HFFc6 (cell line): ENCODE results near the gene FOXA1. TPM values are rescaled to one million over a fixed set of nuclear protein-coding genes. Genes with fewer than 3 reads are reported as not detected.

ENCODE experiments used
- DNase-seq: peaks from one replicate; pipeline ENCODE4 v3.0.0-alpha.2; 2018
- H3K27ac Mint-ChIP-seq: 2 replicates; pipeline ENCODE4 v1.8.0; 2020; ENCODE audit warnings: mild to moderate bottlenecking, mixed read lengths
- H3K27me3 Mint-ChIP-seq: 2 replicates; pipeline ENCODE4 v1.8.0; 2021; ENCODE audit warnings: mild to moderate bottlenecking, moderate library complexity, mixed read lengths; ENCODE audit not compliant: insufficient read depth
- H3K36me3 Mint-ChIP-seq: 2 replicates; pipeline ENCODE4 v1.8.0; 2021; ENCODE audit warnings: low read depth, mixed read lengths
- H3K4me1 Mint-ChIP-seq: 2 replicates; pipeline ENCODE4 v1.8.0; 2020; ENCODE audit warnings: low read depth, mixed read lengths
- H3K4me3 Mint-ChIP-seq: 2 replicates; pipeline ENCODE4 v1.8.0; 2020; ENCODE audit warnings: mild to moderate bottlenecking, moderate library complexity, mixed read lengths
- H3K9me3 Mint-ChIP-seq: 2 replicates; pipeline ENCODE4 v1.8.0; 2020; ENCODE audit warnings: mild to moderate bottlenecking, mixed read lengths
- total RNA-seq, 6 experiments: library from RNA; stranded (reverse); fragmentation: NEBNext Ultra II Directional; extraction: Animal tissue kit (Norgen Biotek cat#: 25700); gene quantifications; 2 replicates in 1 of 6; 3 replicates in 5 of 6; pipeline ENCODE4 v1.2.3, GENCODE V29; 2021
- TF ChIP-seq, protein P1 (sequence below): fragments of 200-600 bp; sonication (generic); IDR thresholded peaks from 2 replicates; pipeline ENCODE4 v1.5.0; 2021; ENCODE audit warnings: antibody characterized with exemption, mild to moderate bottlenecking

Gene FOXA1
- total RNA-seq, 6 experiments from 2014 or later: 0.36 to 7.3 (median 7.0) TPM

GRCh38 chr14:37545174-37545573 lies 49.9 kb downstream of the FOXA1 start:
- H3K36me3 Mint-ChIP-seq: no peaks in the 10 kb centered on the region
- 0 out of 2 replicates have a peak, but pooled peaks cover 4% of the 10 kb centered on the region for H3K4me1 Mint-ChIP-seq
- no peak for DNase-seq
- H3K27me3 Mint-ChIP-seq: no peaks in the 10 kb centered on the region
- H3K9me3 Mint-ChIP-seq: no peaks in the 10 kb centered on the region
- no peak overlapping the region for H3K4me3 Mint-ChIP-seq
- TF ChIP-seq, protein P1, sequence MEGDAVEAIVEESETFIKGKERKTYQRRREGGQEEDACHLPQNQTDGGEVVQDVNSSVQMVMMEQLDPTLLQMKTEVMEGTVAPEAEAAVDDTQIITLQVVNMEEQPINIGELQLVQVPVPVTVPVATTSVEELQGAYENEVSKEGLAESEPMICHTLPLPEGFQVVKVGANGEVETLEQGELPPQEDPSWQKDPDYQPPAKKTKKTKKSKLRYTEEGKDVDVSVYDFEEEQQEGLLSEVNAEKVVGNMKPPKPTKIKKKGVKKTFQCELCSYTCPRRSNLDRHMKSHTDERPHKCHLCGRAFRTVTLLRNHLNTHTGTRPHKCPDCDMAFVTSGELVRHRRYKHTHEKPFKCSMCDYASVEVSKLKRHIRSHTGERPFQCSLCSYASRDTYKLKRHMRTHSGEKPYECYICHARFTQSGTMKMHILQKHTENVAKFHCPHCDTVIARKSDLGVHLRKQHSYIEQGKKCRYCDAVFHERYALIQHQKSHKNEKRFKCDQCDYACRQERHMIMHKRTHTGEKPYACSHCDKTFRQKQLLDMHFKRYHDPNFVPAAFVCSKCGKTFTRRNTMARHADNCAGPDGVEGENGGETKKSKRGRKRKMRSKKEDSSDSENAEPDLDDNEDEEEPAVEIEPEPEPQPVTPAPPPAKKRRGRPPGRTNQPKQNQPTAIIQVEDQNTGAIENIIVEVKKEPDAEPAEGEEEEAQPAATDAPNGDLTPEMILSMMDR: no peak
- H3K27ac Mint-ChIP-seq: no peak overlapping the region

DNA sequence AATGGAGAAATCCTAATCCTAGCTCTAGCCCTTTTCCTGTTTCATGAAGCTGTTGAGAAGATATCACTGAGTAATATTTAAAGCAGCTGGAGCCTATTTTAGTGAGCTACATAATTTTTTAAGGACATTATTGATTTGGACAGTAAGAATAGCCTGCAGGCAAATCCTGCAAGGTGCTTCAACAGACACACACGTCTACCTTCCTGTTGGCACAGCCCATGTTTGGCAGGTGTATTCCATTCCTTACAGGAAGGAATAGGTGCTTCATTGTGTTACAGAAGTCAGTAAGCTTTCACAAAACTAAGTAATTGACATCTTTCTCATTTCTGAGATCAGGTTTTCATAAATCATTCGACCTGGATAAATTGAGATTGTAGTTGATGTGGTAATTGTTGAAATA lies 50.6 kb downstream of the FOXA1 start:
- TF ChIP-seq, protein P1: no peak
- H3K4me1 Mint-ChIP-seq: 0 out of 2 replicates have a peak, but pooled peaks cover 4% of the 10 kb centered on the region
- no peak overlapping the region for H3K27ac Mint-ChIP-seq
- no peaks in the 10 kb centered on the region for H3K27me3 Mint-ChIP-seq
- H3K9me3 Mint-ChIP-seq: no peaks in the 10 kb centered on the region
- no peak for DNase-seq
- H3K4me3 Mint-ChIP-seq: no peak overlapping the region
- H3K36me3 Mint-ChIP-seq: no peaks in the 10 kb centered on the region

DNA sequence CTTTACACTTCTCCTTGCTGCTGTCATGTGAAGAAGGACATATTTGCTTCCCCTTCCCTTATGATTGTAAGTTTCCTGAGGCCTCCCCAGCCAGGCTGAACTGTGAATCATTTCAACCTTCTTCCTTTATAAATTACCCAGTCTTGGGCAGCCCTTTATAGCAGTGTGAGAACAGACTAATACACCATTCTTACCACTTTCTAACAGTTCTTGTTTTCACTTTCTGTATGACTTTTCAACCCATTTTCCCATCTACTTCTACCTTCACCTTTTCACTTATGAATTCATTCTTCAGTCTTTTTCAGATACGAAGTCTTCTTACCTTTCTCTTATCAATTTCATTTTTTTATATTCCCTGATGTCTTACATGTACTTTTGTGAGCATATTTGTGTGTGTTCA lies 55.1 kb downstream of the FOXA1 start:
- Mint-ChIP-seq H3K27ac (no peak overlapping the region), H3K4me1 (no peaks in the 10 kb centered on the region), H3K36me3 (no peaks in the 10 kb centered on the region), H3K27me3 (no peaks in the 10 kb centered on the region; the same call in 1 of the 2 replicates), H3K9me3 (no peaks in the 10 kb centered on the region), H3K4me3 (no peak overlapping the region)
- DNase-seq: no peak
- TF ChIP-seq, protein P1: no peak

Other genes starting within 250 kb of the FOXA1 start
- 1 to 10 TPM in 1 of 6 experiments, under 1 TPM in 3, not detected in 2; 0.38 to 1.2 (median 0.62) TPM for gene TTC6, start 380 bp upstream of the FOXA1 start, total RNA-seq